Keratinocyte (primary cell): ENCODE measurements around the gene GIPC3. TPM values are rescaled to one million over a fixed set of nuclear protein-coding genes. Genes with fewer than 3 reads are reported as not detected.
A peak's percentile ranks its signal among the peaks of the same experiment; 100 is the strongest.
"Not testable (repeated sequence)": the region's sequence is repeated elsewhere in the genome, so short reads cannot be mapped to it uniquely, and the experiment has no call there.

ENCODE experiments used
- DNase-seq: peaks from one replicate; pipeline ENCODE4 v3.0.0-alpha.2; 2011; ENCODE audit warnings: low read depth, missing footprints, low spot score
- FAIRE-seq: peaks from 2 replicates; lab custom pipeline; 2011; peaks lifted over from hg19 to GRCh38; lab: Jason Lieb, UNC
- H2AFZ ChIP-seq: 2 replicates; pipeline ENCODE4 v1.6.0; 2012; ENCODE audit warnings: low read length, control low read depth, inconsistent platforms; ENCODE audit not compliant: control insufficient read depth
- H3K27ac ChIP-seq: 2 replicates; pipeline ENCODE4 v1.5.1; 2011; ENCODE audit warnings: low read length; ENCODE audit not compliant: control insufficient read depth, insufficient read depth
- H3K27me3 ChIP-seq: 3 replicates; pipeline ENCODE4 v1.6.0; 2011; ENCODE audit warnings: low read length; ENCODE audit not compliant: control insufficient read depth, insufficient read depth; ENCODE audit errors: extremely low read depth
- H3K36me3 ChIP-seq, 2 experiments: 2 replicates in 1 of 2; 3 replicates in 1 of 2; pipeline ENCODE4 v1.5.1; 2011; ENCODE audit warnings: low read length in 2 of 2, mild to moderate bottlenecking in 1 of 2; ENCODE audit not compliant: control insufficient read depth in 2 of 2, insufficient read depth in 2 of 2; ENCODE audit errors: extremely low read depth in 1 of 2
- H3K4me1 ChIP-seq: 3 replicates; pipeline ENCODE4 v1.5.1; 2011; ENCODE audit warnings: low read length; ENCODE audit not compliant: control insufficient read depth, insufficient read depth; ENCODE audit errors: extremely low read depth
- H3K4me2 ChIP-seq: 3 replicates; pipeline ENCODE4 v1.6.0; 2011; ENCODE audit warnings: low read depth, low read length; ENCODE audit not compliant: control insufficient read depth, insufficient read depth; ENCODE audit errors: extremely low read depth
- H3K4me3 ChIP-seq, 3 experiments: fragments of 200-600 bp in 1 of 3; sonication (generic) in 1 of 3; 2 replicates in 2 of 3; 3 replicates in 1 of 3; pipeline ENCODE4 v1.5.1; 2011 to 2016; ENCODE audit warnings: low read length in 3 of 3, mild to moderate bottlenecking in 3 of 3, control low read depth in 2 of 3, inconsistent platforms in 1 of 3, low read depth in 1 of 3, mixed read lengths in 1 of 3, mixed run types in 1 of 3, moderate library complexity in 1 of 3; ENCODE audit not compliant: control insufficient read depth in 2 of 3, insufficient read depth in 2 of 3; ENCODE audit errors: extremely low read depth in 1 of 3
- H3K79me2 ChIP-seq: 2 replicates; pipeline ENCODE4 v1.6.0; 2012; ENCODE audit warnings: low read length; ENCODE audit not compliant: control insufficient read depth, insufficient read depth
- H3K9ac ChIP-seq: 3 replicates; pipeline ENCODE4 v1.6.0; 2011; ENCODE audit warnings: low read length; ENCODE audit not compliant: control insufficient read depth, insufficient read depth; ENCODE audit errors: extremely low read depth
- H3K9me1 ChIP-seq: 3 replicates; pipeline ENCODE4 v1.6.0; 2011; ENCODE audit warnings: low read length; ENCODE audit not compliant: control insufficient read depth, insufficient read depth; ENCODE audit errors: extremely low read depth
- H3K9me3 ChIP-seq: 2 replicates; pipeline ENCODE4 v1.5.1; 2012; ENCODE audit warnings: low read depth, low read length; ENCODE audit not compliant: control insufficient read depth
- H4K20me1 ChIP-seq: 3 replicates; pipeline ENCODE4 v1.6.0; 2011; ENCODE audit warnings: low read length; ENCODE audit not compliant: control insufficient read depth, insufficient read depth; ENCODE audit errors: extremely low read depth
- EZH2 ChIP-seq: IDR thresholded peaks from one replicate; pipeline ENCODE4 v1.6.1; 2012; ENCODE audit warnings: inconsistent platforms, mild to moderate bottlenecking, low read length, moderate library complexity
- dilution Hi-C: fragments of 300-500 bp; cut with MboI; formaldehyde crosslinking; loops from one replicate; pipeline ENCODE4 v1.7.0; 2020; ENCODE audit warnings: low sequenced_read_pairs; ENCODE audit not compliant: extremely low pct_ligation_motif_present
- polyA plus RNA-seq, 5 experiments: library from polyadenylated mRNA; depleted of rRNA in 3 of 5; stranded (reverse) in 3 of 5; stranded (forward) in 1 of 5; unstranded in 1 of 5; fragments of >200 nt; gene quantifications; 1 replicate in 1 of 5; 2 replicates in 3 of 5; 3 replicates in 1 of 5; pipeline versions ENCODE4 v1.2.1 to v1.2.3, GENCODE V29; 2011 to 2012; ENCODE audit warnings: missing spikeins in 2 of 5, low read depth in 1 of 5, low replicate concordance in 1 of 5
- TF ChIP-seq, protein P1 (sequence below), 3 experiments: IDR thresholded peaks in 1 of 3; conservative IDR thresholded peaks in 1 of 3; optimal IDR thresholded peaks in 1 of 3; 2 replicates in 2 of 3; 3 replicates in 1 of 3; pipeline versions ENCODE3 to v1.5.1; 2011; ENCODE audit warnings: low read length in 3 of 3, mild to moderate bottlenecking in 3 of 3, moderate library complexity in 2 of 3, control low read depth in 1 of 3, inconsistent platforms in 1 of 3; ENCODE audit not compliant: insufficient read depth in 2 of 3; ENCODE audit errors: extremely low read depth in 1 of 3

GIPC3 gene
- polyA plus RNA-seq, 1 donor (not counting 4 experiments of a cell fraction or from before 2014, with no cell fraction given), result not detected

DNA sequence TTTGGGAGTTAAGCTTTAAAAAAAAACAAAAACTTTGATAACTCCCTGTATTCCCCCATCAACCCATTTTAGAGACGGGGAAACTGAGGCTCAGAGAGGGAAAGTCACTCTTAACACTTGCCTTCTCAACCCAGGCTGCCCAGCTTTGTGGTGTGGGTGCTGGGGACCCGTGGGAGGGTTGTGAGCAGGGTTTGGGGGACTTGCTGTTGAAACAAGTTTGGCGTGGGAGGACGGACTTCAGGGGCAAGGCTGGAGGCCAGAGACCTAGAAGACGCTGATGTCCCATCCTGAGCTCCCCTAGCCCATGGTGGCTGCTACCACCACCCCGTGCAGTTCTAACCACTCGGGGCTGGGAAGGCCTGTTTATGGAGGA, 42.1 kb downstream of the GIPC3 start:
- dilution Hi-C loops, result no loop called here
- Histone ChIP-seq H3K79me2 (peaks cover 31% of the 10 kb centered on the region), H4K20me1 (no peaks in the 10 kb centered on the region), H2AFZ (peak overlapping the region; percentile 28), H3K27ac (no peak overlapping the region), H3K4me3 (peak overlapping the region in 1 of 3 experiments; percentile 33), H3K4me1 (peaks cover 13% of the 10 kb centered on the region), H3K9me3 (no peaks in the 10 kb centered on the region), H3K27me3 (no peaks in the 10 kb centered on the region), H3K9ac (peak overlapping the region; percentile 97), H3K9me1 (no peaks in the 10 kb centered on the region), H3K4me2 (peak overlapping the region; percentile 81), H3K36me3 (peaks cover 0 to 5% of the 10 kb centered on the region in 2 experiments)
- TF ChIP-seq EZH2, result no peak
- TF ChIP-seq, protein P1, sequence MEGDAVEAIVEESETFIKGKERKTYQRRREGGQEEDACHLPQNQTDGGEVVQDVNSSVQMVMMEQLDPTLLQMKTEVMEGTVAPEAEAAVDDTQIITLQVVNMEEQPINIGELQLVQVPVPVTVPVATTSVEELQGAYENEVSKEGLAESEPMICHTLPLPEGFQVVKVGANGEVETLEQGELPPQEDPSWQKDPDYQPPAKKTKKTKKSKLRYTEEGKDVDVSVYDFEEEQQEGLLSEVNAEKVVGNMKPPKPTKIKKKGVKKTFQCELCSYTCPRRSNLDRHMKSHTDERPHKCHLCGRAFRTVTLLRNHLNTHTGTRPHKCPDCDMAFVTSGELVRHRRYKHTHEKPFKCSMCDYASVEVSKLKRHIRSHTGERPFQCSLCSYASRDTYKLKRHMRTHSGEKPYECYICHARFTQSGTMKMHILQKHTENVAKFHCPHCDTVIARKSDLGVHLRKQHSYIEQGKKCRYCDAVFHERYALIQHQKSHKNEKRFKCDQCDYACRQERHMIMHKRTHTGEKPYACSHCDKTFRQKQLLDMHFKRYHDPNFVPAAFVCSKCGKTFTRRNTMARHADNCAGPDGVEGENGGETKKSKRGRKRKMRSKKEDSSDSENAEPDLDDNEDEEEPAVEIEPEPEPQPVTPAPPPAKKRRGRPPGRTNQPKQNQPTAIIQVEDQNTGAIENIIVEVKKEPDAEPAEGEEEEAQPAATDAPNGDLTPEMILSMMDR (optimal IDR thresholded peaks at IDR 0.05 in 1 of 3, IDR thresholded peaks at IDR 0.05 in 1 of 3, conservative IDR thresholded peaks at IDR 0.05 in 1 of 3; ENCODE audit: extremely low read depth in 1 of 3, insufficient read depth in 2 of 3, low read length in 3 of 3), result no peak
- DNase-seq, result no peak
- FAIRE-seq, result no peak

DNA sequence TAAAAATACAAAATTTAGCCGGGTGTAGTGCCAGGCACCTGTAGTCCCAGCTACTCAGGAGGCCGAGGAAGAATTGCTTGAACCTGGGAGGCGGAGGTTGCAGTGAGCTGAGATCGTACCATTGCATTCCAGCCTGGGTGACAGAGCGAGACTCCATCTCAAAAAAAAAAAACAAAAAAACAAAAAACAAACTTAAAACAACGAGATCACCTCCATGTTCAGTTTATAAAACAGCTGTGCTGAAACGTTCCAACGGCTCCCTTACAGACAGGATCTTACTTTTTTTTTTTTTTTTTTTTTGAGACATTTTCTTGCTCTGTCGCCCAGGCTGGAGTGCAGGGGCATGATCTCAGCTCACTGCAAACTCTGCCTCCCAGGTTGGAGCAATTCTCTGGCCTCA, 43.5 kb downstream of the GIPC3 start:
- H3K9me3 ChIP-seq, H3K27ac ChIP-seq, DNase-seq, H3K4me2 ChIP-seq, H2AFZ ChIP-seq, H3K36me3 ChIP-seq, H3K27me3 ChIP-seq, H4K20me1 ChIP-seq, H3K9ac ChIP-seq, H3K4me3 ChIP-seq, dilution Hi-C loops, FAIRE-seq, H3K9me1 ChIP-seq: not testable (repeated sequence)
- peaks cover 28% of the 10 kb centered on the region for H3K79me2 ChIP-seq
- H3K4me1 ChIP-seq, result peaks cover 13% of the 10 kb centered on the region
